PC-9 (cell line): ENCODE data around the gene GRM7. TPM values are rescaled to one million over a fixed set of nuclear protein-coding genes. Genes with fewer than 3 reads are reported as not detected.

ENCODE experiments used
- BruUV-seq: library from RNA; stranded (reverse); fragments of 400-500 nt; replicated peaks from 2 replicates; lab custom pipeline; 2021; lab: Mats Ljungman, UMichigan
- CTCF ChIA-PET: fragments of 300-600 bp; sonication (Branson Sonifier 250); formaldehyde crosslinking; loops from one replicate; lab custom pipeline; 2022; ENCODE audit warnings: antibody characterized with exemption; lab: Charles Lee
- POLR2A ChIA-PET: fragments of 300-600 bp; sonication (Branson Sonifier 250); formaldehyde crosslinking; loops from one replicate; lab custom pipeline; 2022; ENCODE audit warnings: antibody characterized with exemption; ENCODE audit not compliant: unreplicated experiment; lab: Charles Lee
- DNase-seq, 2 experiments: peaks; one replicate each; pipeline versions ENCODE4 v3.0.0 to v3.0.0-alpha.2; 2015 to 2022; ENCODE audit warnings: mixed read lengths in 1 of 2
- H2AFZ ChIP-seq: fragments of 200-600 bp; sonication (generic); 2 replicates; pipeline ENCODE4 v1.8.1; 2017; ENCODE audit warnings: antibody characterized with exemption
- H3F3A ChIP-seq: fragments of 200-600 bp; sonication (generic); 2 replicates; pipeline ENCODE4 v1.8.1; 2017; ENCODE audit warnings: antibody characterized with exemption, mild to moderate bottlenecking, low read depth; ENCODE audit not compliant: insufficient read depth
- H3K27ac ChIP-seq: fragments of 200-600 bp; sonication (generic); 2 replicates; pipeline ENCODE4 v1.6.1; 2016; ENCODE audit warnings: mixed run types
- H3K27me3 ChIP-seq: fragments of 200-600 bp; sonication (generic); 2 replicates; pipeline ENCODE4 v1.6.1; 2016; ENCODE audit warnings: low read depth, mixed run types; ENCODE audit not compliant: insufficient read depth
- H3K36me3 ChIP-seq: fragments of 200-600 bp; sonication (generic); 2 replicates; pipeline ENCODE4 v1.6.1; 2016; ENCODE audit warnings: low read depth, mixed run types
- H3K4me1 ChIP-seq: fragments of 200-600 bp; sonication (generic); replicated peaks from 2 replicates; pipeline ENCODE4 v1.6.1; 2016; ENCODE audit warnings: mixed run types; ENCODE audit not compliant: insufficient read depth
- H3K4me2 ChIP-seq: fragments of 200-600 bp; sonication (generic); 2 replicates; pipeline ENCODE4 v1.6.1; 2017; ENCODE audit warnings: mixed run types
- H3K4me3 ChIP-seq: fragments of 200-600 bp; sonication (generic); 2 replicates; pipeline ENCODE4 v1.6.1; 2016; ENCODE audit warnings: mixed run types
- H3K79me2 ChIP-seq: fragments of 200-600 bp; sonication (generic); 2 replicates; pipeline ENCODE4 v1.6.1; 2017; ENCODE audit warnings: low read depth, mixed run types
- H3K9me2 ChIP-seq: fragments of 200-600 bp; sonication (generic); 2 replicates; pipeline ENCODE4 v1.8.1; 2017; ENCODE audit warnings: mild to moderate bottlenecking; ENCODE audit not compliant: insufficient read depth
- H3K9me3 ChIP-seq: fragments of 200-600 bp; sonication (generic); 2 replicates; pipeline ENCODE4 v1.8.1; 2016; ENCODE audit warnings: low read depth; ENCODE audit not compliant: insufficient read depth
- H4K20me1 ChIP-seq: fragments of 200-600 bp; sonication (generic); 2 replicates; pipeline ENCODE4 v1.8.1; 2017; ENCODE audit not compliant: insufficient read depth
- EZH2 ChIP-seq: fragments of 200-600 bp; sonication (generic); IDR thresholded peaks from 2 replicates; pipeline ENCODE4 v1.8.0; 2017; ENCODE audit warnings: antibody characterized with exemption, low read depth
- intact Hi-C: fragments of 100-400 bp; cut with micrococcal nuclease; formaldehyde crosslinking; loops from one replicate; pipeline ENCODE4 v1.10.0; 2022; ENCODE audit not compliant: unreplicated experiment
- total RNA-seq: library from RNA; stranded (reverse); gene quantifications from 2 replicates; pipeline ENCODE4 v1.2.3, GENCODE V29; 2021
- TF ChIP-seq, protein P1 (sequence below): fragments of 200-600 bp; sonication (generic); conservative IDR thresholded peaks from 2 replicates; pipeline ENCODE4 v1.6.1; 2017; ENCODE audit warnings: mixed run types, antibody characterized with exemption, mild to moderate bottlenecking, moderate library complexity

GRM7 gene
- total RNA-seq, 1 experiment from 2014 or later, result not detected

- Histone ChIP-seq H3K4me3 (no peak overlapping the region), H3K4me2 (no peak overlapping the region), H3F3A (no peaks in the 10 kb centered on the region), H3K79me2 (no peaks in the 10 kb centered on the region), H4K20me1 (no peaks in the 10 kb centered on the region), H3K27ac (no peak overlapping the region), H3K9me3 (no peaks in the 10 kb centered on the region), H3K4me1 (no peaks in the 10 kb centered on the region), H2AFZ (no peak overlapping the region), H3K36me3 (no peaks in the 10 kb centered on the region), H3K9me2 (no peaks in the 10 kb centered on the region), H3K27me3 (no peaks in the 10 kb centered on the region)
- BruUV-seq, result no TSS peak
- no peak for DNase-seq
- intact Hi-C loops, result no loop called here
- POLR2A ChIA-PET, result no interaction called here
- TF ChIP-seq, protein P1, sequence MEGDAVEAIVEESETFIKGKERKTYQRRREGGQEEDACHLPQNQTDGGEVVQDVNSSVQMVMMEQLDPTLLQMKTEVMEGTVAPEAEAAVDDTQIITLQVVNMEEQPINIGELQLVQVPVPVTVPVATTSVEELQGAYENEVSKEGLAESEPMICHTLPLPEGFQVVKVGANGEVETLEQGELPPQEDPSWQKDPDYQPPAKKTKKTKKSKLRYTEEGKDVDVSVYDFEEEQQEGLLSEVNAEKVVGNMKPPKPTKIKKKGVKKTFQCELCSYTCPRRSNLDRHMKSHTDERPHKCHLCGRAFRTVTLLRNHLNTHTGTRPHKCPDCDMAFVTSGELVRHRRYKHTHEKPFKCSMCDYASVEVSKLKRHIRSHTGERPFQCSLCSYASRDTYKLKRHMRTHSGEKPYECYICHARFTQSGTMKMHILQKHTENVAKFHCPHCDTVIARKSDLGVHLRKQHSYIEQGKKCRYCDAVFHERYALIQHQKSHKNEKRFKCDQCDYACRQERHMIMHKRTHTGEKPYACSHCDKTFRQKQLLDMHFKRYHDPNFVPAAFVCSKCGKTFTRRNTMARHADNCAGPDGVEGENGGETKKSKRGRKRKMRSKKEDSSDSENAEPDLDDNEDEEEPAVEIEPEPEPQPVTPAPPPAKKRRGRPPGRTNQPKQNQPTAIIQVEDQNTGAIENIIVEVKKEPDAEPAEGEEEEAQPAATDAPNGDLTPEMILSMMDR, result no peak
- TF ChIP-seq EZH2, result no peak
- CTCF ChIA-PET, result interaction anchor here (0.5 kb wide), 1 partner anchor 36 kb away, joined by 3 read pairs; no protein-coding TSS in a partner anchor
These were observed 796.5 kb downstream of the GRM7 start for GRCh38 chr3:7657214-7658112.

GRCh38 chr3:7658294-7658693 is 797.4 kb downstream of the GRM7 start:
- no peak overlapping the region for H3K4me3 ChIP-seq
- no peaks in the 10 kb centered on the region for H3K9me2 ChIP-seq
- no peaks in the 10 kb centered on the region for H3K27me3 ChIP-seq
- ChIA-PET POLR2A (no interaction called here), CTCF (interaction anchor here (0.5 kb wide), 1 partner anchor 37 kb away, joined by 3 read pairs; no protein-coding TSS in a partner anchor)
- H3K4me2 ChIP-seq, result no peak overlapping the region
- no peak for TF ChIP-seq EZH2
- TF ChIP-seq, protein P1, result no peak
- intact Hi-C loops, result no loop called here
- no peaks in the 10 kb centered on the region for H3K4me1 ChIP-seq
- no peak overlapping the region for H2AFZ ChIP-seq
- no peaks in the 10 kb centered on the region for H4K20me1 ChIP-seq
- no peaks in the 10 kb centered on the region for H3K9me3 ChIP-seq
- H3K79me2 ChIP-seq, result no peaks in the 10 kb centered on the region
- H3F3A ChIP-seq, result no peaks in the 10 kb centered on the region
- H3K36me3 ChIP-seq, result no peaks in the 10 kb centered on the region
- no peak for DNase-seq
- no peak overlapping the region for H3K27ac ChIP-seq
- no TSS peak for BruUV-seq

GRCh38 chr3:7659079-7659478 is 798.2 kb downstream of the GRM7 start:
- H3K4me2 ChIP-seq, result no peak overlapping the region
- H4K20me1 ChIP-seq, result no peaks in the 10 kb centered on the region
- no peak for DNase-seq
- H3K36me3 ChIP-seq, result no peaks in the 10 kb centered on the region
- H3K27ac ChIP-seq, result no peak overlapping the region
- H2AFZ ChIP-seq, result no peak overlapping the region
- H3K27me3 ChIP-seq, result no peaks in the 10 kb centered on the region
- intact Hi-C loops, result no loop called here
- no peaks in the 10 kb centered on the region for H3K79me2 ChIP-seq
- no peaks in the 10 kb centered on the region for H3K9me3 ChIP-seq
- H3K4me1 ChIP-seq, result no peaks in the 10 kb centered on the region
- no peaks in the 10 kb centered on the region for H3K9me2 ChIP-seq
- TF ChIP-seq, protein P1, result no peak
- TF ChIP-seq EZH2, result no peak
- POLR2A ChIA-PET, result no interaction called here
- H3F3A ChIP-seq, result no peaks in the 10 kb centered on the region
- H3K4me3 ChIP-seq, result no peak overlapping the region
- CTCF ChIA-PET, result no interaction called here
- BruUV-seq, result no TSS peak
